NB4 (cell line): ENCODE results near the gene SKAP1.

ENCODE experiments used
- DNase-seq: peaks from one replicate; pipeline ENCODE4 v3.0.0; 2010; ENCODE audit warnings: low read depth
- H3K4me3 ChIP-seq: one replicate; pipeline ENCODE4 v1.5.1; 2011; ENCODE audit warnings: mild to moderate bottlenecking, low read depth, low read length, moderate library complexity
- MYC ChIP-seq: IDR thresholded peaks from 2 replicates; pipeline ENCODE4 v1.6.1; 2011; ENCODE audit warnings: low read depth, low read length
- POLR2A ChIP-seq: IDR thresholded peaks from 2 replicates; pipeline ENCODE4 v1.6.1; 2011; ENCODE audit warnings: mild to moderate bottlenecking; ENCODE audit not compliant: insufficient read length; ENCODE audit errors: extremely low read depth
- TF ChIP-seq, protein P1 (sequence below): IDR thresholded peaks from 2 replicates; pipeline ENCODE4 v1.6.1; 2011; ENCODE audit warnings: low read depth, low read length
- TF ChIP-seq, protein P2 (sequence below): IDR thresholded peaks from one replicate; pipeline ENCODE4 v1.5.1; 2012; ENCODE audit warnings: low read depth, low read length

The SKAP1 gene

DNA sequence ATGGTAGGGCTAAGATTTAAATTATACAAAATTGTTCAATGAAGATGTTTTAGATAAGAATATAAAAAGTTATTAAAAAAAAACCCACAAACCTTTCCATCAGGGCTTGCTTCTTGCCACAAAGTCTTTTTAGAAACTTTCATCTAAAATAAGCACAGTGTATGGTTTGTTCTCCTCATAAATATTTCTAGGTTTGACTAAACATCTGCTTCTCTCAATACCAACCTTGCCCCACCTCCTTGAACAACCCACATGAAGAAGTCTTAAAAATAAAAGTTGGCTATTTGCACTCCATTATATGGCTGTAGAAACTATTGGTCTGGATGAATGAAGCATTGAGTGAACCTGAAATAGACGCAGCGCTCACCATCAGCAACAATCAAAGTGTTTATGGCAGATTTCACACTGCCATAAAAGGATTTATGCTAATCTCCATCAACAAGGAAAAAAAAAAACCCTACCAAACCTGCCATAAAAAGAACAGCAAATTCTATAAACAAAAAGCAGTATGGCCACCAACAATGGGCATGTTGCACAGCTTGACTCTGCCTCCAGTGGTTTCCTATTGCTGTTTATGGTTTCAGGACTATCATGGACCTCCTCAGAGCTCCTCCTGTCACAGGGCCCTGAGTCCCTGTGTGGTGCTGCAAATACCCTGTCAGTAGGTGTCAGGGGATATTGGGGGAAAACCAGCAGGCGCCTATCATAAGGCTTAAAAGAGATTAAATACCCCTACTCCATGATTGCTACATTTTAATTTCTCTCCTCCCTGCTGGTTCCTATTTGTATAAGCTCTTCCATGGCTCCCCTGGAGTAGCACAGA, 284.8 kb downstream of the SKAP1 start:
- no peak for DNase-seq
- H3K4me3 ChIP-seq: no peak overlapping the region
- TF ChIP-seq POLR2A: no peak
- TF ChIP-seq, protein P1, sequence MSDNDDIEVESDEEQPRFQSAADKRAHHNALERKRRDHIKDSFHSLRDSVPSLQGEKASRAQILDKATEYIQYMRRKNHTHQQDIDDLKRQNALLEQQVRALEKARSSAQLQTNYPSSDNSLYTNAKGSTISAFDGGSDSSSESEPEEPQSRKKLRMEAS: no peak
- no peak for TF ChIP-seq MYC
- TF ChIP-seq, protein P2, sequence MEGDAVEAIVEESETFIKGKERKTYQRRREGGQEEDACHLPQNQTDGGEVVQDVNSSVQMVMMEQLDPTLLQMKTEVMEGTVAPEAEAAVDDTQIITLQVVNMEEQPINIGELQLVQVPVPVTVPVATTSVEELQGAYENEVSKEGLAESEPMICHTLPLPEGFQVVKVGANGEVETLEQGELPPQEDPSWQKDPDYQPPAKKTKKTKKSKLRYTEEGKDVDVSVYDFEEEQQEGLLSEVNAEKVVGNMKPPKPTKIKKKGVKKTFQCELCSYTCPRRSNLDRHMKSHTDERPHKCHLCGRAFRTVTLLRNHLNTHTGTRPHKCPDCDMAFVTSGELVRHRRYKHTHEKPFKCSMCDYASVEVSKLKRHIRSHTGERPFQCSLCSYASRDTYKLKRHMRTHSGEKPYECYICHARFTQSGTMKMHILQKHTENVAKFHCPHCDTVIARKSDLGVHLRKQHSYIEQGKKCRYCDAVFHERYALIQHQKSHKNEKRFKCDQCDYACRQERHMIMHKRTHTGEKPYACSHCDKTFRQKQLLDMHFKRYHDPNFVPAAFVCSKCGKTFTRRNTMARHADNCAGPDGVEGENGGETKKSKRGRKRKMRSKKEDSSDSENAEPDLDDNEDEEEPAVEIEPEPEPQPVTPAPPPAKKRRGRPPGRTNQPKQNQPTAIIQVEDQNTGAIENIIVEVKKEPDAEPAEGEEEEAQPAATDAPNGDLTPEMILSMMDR: no peak

DNA sequence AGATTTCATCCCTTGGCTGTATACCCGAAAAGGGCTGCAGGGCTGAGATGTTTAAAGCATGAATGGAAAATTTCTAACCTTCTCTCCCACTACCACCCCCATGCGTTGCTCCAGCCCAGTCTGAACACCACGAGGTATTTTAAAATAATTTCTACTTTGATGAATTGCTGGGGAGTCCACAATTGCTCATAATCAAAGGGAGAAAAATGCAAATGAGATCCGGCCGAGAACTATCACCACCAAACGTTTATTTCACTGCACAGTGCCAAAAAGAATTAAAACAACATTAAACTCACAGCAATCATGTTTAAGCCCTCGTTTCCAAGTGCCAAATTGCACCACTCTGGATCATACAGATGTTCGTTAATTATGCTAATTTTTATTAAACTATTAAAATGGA, 285.8 kb downstream of the SKAP1 start:
- H3K4me3 ChIP-seq: no peak overlapping the region
- no peak for DNase-seq
- TF ChIP-seq, protein P2: no peak
- TF ChIP-seq, protein P1: no peak
- TF ChIP-seq POLR2A (no peak), MYC (no peak)

DNA sequence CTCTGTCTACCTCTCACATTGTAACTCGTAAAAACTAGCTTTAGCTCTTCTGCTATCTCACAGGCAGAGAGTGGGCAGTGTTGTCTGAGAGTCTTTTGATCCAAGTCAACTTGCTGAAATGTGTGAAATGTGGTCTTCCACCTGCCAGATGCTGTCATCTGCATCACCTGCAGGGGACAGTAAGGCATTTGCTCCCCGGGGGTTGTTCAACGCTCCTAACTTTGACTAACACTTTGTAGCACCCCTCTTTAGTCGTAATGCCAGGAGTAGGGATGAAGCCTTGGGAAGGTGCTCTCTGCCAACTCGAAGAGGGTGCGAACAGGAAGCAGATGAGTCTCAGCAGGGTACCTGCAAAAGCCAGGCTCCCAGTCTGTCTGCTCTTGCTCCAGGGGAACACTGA, 286.4 kb downstream of the SKAP1 start:
- H3K4me3 ChIP-seq: no peak overlapping the region
- TF ChIP-seq MYC: no peak
- TF ChIP-seq, protein P1: no peak
- no peak for TF ChIP-seq POLR2A
- TF ChIP-seq, protein P2: no peak
- DNase-seq: no peak

DNA sequence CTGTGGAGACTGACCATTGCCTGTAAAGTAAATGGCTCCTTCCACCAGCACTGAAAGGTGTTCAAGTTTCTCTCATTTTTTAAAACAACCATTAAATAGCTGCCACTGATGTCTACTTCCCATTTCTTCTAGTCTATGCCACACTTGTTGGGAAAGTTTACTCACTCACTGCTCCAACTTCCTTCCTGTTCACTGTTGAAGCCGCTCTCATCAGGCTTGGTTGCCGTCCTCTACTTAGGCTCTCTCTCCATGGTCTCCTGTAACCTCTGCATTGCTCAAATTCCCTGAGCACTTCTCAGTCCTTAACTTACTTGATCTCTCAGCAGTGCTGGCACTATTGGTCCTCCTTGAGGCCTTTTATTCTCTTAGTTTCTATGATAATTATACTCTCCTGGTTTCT, 290.1 kb downstream of the SKAP1 start:
- no peak overlapping the region for H3K4me3 ChIP-seq
- TF ChIP-seq, protein P2: no peak
- TF ChIP-seq, protein P1: 0 out of 2 replicates have a peak, but pooled peaks have one; percentile 9
- peak; percentile 73 for DNase-seq

DNA sequence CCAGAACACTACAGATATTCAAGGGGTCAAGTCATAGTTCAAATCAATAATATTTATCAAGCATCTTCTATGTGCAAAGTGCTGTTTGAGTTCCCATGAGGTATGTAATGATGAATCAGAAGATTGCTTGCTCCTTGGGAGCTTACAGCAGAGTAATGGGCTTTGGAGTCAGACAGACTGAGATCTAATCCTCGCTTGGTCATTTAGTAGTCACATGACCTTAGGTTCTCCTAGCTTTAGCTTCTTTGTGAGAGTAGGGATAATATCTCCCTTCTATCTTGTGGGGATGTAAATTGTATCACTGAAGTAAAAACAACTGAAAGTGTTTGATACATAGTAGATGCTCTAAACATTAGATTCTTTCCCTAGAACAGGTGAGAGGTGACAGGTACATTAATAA, 292.4 kb downstream of the SKAP1 start:
- H3K4me3 ChIP-seq: no peak overlapping the region
- TF ChIP-seq POLR2A (no peak), MYC (no peak)
- TF ChIP-seq, protein P2: no peak
- TF ChIP-seq, protein P1: no peak
- DNase-seq: no peak
